H1 (cell line): ENCODE results near the gene NUP133. TPM values are rescaled to one million over a fixed set of nuclear protein-coding genes. Genes with fewer than 3 reads are reported as not detected.

ENCODE experiments used
- CEBPB ChIP-seq: IDR thresholded peaks from 2 replicates; pipeline ENCODE4 v1.6.1; 2012; ENCODE audit warnings: low read depth, low read length
- CHD1 ChIP-seq: IDR thresholded peaks from 2 replicates; pipeline ENCODE4 v1.6.1; 2012; ENCODE audit warnings: low read depth, low read length, improper control_type of control experiment
- GTF2F1 ChIP-seq: IDR thresholded peaks from 2 replicates; pipeline ENCODE4 v1.6.1; 2012; ENCODE audit warnings: low read depth, low read length, improper control_type of control experiment, borderline replicate concordance
- KDM4A ChIP-seq: IDR thresholded peaks from one replicate; pipeline ENCODE4 v1.7.1; 2012; ENCODE audit warnings: low read depth, mild to moderate bottlenecking, moderate library complexity, low read length, inconsistent platforms; ENCODE audit not compliant: severe bottlenecking
- NANOG ChIP-seq: IDR thresholded peaks from 2 replicates; pipeline ENCODE4 v1.6.1; 2011; ENCODE audit warnings: low read length, low read depth, mild to moderate bottlenecking, inconsistent platforms; ENCODE audit not compliant: insufficient read depth, poor library complexity, severe bottlenecking
- RXRA ChIP-seq: IDR thresholded peaks from 2 replicates; pipeline ENCODE4 v1.6.1; 2011; ENCODE audit warnings: low read depth, mild to moderate bottlenecking, low read length, moderate library complexity; ENCODE audit not compliant: insufficient read depth
- SUZ12 ChIP-seq: fragments of 200-600 bp; sonication (generic); IDR thresholded peaks from 2 replicates; pipeline ENCODE4 v1.6.1; 2012; ENCODE audit warnings: mild to moderate bottlenecking, inconsistent platforms, low read length, moderate library complexity, mixed read lengths
- YY1 ChIP-seq: IDR thresholded peaks from 2 replicates; pipeline ENCODE4 v1.6.1; 2011; ENCODE audit warnings: low read depth, mild to moderate bottlenecking, low read length
- polyA plus RNA-seq, 7 experiments: library from polyadenylated mRNA; depleted of rRNA in 3 of 7; stranded (reverse) in 5 of 7; unstranded in 2 of 7; fragments of >200 nt in 5 of 7; fragments of 200-250 nt in 2 of 7; gene quantifications; 1 replicate in 5 of 7; 2 replicates in 1 of 7; 4 replicates in 1 of 7; pipeline versions ENCODE4 v1.2.1 to v1.2.3, GENCODE V29; 2011 to 2013; ENCODE audit warnings: missing spikeins in 2 of 7, mixed read lengths in 2 of 7
- total RNA-seq: library from RNA; stranded (reverse); fragmentation: NEBNext Ultra II Directional; extraction: Animal tissue kit (Norgen Biotek cat#: 25700); gene quantifications from 2 replicates; pipeline ENCODE4 v1.2.1, GENCODE V29; 2021
- TF ChIP-seq, protein P1 (sequence below): fragments of 300-600 bp; sonication (generic); IDR thresholded peaks from 2 replicates; pipeline ENCODE4 v1.7.1; 2012; ENCODE audit warnings: low read length, moderate library complexity, mild to moderate bottlenecking, inconsistent platforms; ENCODE audit not compliant: insufficient replicate concordance
- TF ChIP-seq, protein P2 (sequence below): IDR thresholded peaks from 2 replicates; pipeline ENCODE4 v1.6.1; 2012; ENCODE audit warnings: low read length, inconsistent platforms

Gene NUP133
- total and polyA plus RNA-seq, 2 of the 8 experiments (the other 6 are each of a cell fraction or from before 2014, with no cell fraction given), result 20.6 to 72.1 TPM

DNA sequence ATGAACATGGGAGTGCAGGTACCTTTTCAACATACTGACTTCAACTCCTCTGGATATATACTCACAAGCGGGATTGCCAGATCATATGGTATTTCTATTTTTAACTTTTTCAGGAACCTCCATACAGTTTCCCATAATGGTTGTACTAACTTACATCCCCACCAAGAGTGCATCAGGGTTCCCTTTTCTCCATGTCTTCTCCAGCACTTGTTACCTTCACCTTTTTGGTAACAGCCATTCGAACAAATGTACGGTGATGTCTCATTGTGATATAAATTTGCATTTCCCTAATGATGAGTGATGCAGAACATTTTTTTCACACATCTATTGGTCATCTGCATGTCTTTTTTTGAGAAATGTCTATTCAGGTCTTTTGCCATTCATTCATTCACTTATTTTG, 48.3 kb downstream of the NUP133 start (continued):
- TF ChIP-seq, protein P1, sequence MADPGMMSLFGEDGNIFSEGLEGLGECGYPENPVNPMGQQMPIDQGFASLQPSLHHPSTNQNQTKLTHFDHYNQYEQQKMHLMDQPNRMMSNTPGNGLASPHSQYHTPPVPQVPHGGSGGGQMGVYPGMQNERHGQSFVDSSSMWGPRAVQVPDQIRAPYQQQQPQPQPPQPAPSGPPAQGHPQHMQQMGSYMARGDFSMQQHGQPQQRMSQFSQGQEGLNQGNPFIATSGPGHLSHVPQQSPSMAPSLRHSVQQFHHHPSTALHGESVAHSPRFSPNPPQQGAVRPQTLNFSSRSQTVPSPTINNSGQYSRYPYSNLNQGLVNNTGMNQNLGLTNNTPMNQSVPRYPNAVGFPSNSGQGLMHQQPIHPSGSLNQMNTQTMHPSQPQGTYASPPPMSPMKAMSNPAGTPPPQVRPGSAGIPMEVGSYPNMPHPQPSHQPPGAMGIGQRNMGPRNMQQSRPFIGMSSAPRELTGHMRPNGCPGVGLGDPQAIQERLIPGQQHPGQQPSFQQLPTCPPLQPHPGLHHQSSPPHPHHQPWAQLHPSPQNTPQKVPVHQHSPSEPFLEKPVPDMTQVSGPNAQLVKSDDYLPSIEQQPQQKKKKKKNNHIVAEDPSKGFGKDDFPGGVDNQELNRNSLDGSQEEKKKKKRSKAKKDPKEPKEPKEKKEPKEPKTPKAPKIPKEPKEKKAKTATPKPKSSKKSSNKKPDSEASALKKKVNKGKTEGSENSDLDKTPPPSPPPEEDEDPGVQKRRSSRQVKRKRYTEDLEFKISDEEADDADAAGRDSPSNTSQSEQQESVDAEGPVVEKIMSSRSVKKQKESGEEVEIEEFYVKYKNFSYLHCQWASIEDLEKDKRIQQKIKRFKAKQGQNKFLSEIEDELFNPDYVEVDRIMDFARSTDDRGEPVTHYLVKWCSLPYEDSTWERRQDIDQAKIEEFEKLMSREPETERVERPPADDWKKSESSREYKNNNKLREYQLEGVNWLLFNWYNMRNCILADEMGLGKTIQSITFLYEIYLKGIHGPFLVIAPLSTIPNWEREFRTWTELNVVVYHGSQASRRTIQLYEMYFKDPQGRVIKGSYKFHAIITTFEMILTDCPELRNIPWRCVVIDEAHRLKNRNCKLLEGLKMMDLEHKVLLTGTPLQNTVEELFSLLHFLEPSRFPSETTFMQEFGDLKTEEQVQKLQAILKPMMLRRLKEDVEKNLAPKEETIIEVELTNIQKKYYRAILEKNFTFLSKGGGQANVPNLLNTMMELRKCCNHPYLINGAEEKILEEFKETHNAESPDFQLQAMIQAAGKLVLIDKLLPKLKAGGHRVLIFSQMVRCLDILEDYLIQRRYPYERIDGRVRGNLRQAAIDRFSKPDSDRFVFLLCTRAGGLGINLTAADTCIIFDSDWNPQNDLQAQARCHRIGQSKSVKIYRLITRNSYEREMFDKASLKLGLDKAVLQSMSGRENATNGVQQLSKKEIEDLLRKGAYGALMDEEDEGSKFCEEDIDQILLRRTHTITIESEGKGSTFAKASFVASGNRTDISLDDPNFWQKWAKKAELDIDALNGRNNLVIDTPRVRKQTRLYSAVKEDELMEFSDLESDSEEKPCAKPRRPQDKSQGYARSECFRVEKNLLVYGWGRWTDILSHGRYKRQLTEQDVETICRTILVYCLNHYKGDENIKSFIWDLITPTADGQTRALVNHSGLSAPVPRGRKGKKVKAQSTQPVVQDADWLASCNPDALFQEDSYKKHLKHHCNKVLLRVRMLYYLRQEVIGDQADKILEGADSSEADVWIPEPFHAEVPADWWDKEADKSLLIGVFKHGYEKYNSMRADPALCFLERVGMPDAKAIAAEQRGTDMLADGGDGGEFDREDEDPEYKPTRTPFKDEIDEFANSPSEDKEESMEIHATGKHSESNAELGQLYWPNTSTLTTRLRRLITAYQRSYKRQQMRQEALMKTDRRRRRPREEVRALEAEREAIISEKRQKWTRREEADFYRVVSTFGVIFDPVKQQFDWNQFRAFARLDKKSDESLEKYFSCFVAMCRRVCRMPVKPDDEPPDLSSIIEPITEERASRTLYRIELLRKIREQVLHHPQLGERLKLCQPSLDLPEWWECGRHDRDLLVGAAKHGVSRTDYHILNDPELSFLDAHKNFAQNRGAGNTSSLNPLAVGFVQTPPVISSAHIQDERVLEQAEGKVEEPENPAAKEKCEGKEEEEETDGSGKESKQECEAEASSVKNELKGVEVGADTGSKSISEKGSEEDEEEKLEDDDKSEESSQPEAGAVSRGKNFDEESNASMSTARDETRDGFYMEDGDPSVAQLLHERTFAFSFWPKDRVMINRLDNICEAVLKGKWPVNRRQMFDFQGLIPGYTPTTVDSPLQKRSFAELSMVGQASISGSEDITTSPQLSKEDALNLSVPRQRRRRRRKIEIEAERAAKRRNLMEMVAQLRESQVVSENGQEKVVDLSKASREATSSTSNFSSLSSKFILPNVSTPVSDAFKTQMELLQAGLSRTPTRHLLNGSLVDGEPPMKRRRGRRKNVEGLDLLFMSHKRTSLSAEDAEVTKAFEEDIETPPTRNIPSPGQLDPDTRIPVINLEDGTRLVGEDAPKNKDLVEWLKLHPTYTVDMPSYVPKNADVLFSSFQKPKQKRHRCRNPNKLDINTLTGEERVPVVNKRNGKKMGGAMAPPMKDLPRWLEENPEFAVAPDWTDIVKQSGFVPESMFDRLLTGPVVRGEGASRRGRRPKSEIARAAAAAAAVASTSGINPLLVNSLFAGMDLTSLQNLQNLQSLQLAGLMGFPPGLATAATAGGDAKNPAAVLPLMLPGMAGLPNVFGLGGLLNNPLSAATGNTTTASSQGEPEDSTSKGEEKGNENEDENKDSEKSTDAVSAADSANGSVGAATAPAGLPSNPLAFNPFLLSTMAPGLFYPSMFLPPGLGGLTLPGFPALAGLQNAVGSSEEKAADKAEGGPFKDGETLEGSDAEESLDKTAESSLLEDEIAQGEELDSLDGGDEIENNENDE, result no peak
- TF ChIP-seq KDM4A (no peak), NANOG (no peak), RXRA (no peak), CHD1 (no peak), GTF2F1 (no peak), SUZ12 (no peak), YY1 (no peak), CEBPB (no peak)
- TF ChIP-seq, protein P2, sequence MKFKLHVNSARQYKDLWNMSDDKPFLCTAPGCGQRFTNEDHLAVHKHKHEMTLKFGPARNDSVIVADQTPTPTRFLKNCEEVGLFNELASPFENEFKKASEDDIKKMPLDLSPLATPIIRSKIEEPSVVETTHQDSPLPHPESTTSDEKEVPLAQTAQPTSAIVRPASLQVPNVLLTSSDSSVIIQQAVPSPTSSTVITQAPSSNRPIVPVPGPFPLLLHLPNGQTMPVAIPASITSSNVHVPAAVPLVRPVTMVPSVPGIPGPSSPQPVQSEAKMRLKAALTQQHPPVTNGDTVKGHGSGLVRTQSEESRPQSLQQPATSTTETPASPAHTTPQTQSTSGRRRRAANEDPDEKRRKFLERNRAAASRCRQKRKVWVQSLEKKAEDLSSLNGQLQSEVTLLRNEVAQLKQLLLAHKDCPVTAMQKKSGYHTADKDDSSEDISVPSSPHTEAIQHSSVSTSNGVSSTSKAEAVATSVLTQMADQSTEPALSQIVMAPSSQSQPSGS, result no peak
